K562 (cell line): ENCODE data around the gene HK1. TPM values are rescaled to one million over a fixed set of nuclear protein-coding genes. Genes with fewer than 3 reads are reported as not detected.
A peak's percentile ranks its signal among the peaks of the same experiment; 100 is the strongest.

Experiments
- BHLHE40 ChIP-seq: IDR thresholded peaks from 2 replicates; pipeline ENCODE4 v1.6.1; 2011; ENCODE audit warnings: low read length, improper control_type of control experiment
- CHD2 ChIP-seq: IDR thresholded peaks from 2 replicates; pipeline ENCODE4 v1.6.1; 2011; ENCODE audit warnings: low read depth, low read length
- DACH1 ChIP-seq: fragments of 450-650 bp; IDR thresholded peaks from 2 replicates; pipeline ENCODE4 v1.6.1; 2018; ENCODE audit not compliant: partially characterized antibody
- HMGN3 ChIP-seq: IDR thresholded peaks from 2 replicates; pipeline ENCODE4 v1.6.1; 2011; ENCODE audit warnings: borderline replicate concordance, low read depth, mild to moderate bottlenecking, mixed read lengths, low read length; ENCODE audit not compliant: insufficient read length; ENCODE audit errors: extremely low read depth
- ILF3 ChIP-seq: fragments of 450-650 bp; IDR thresholded peaks from 2 replicates; pipeline ENCODE4 v1.6.1; 2018; ENCODE audit warnings: antibody characterized with exemption, mild to moderate bottlenecking, moderate library complexity, borderline replicate concordance
- NFIC ChIP-seq: fragments of 450-650 bp; IDR thresholded peaks from 2 replicates; pipeline ENCODE4 v1.6.1; 2017; ENCODE audit warnings: mild to moderate bottlenecking, inconsistent platforms
- NFYB ChIP-seq: IDR thresholded peaks from 2 replicates; pipeline ENCODE4 v1.6.1; 2011; ENCODE audit warnings: mild to moderate bottlenecking, moderate library complexity; ENCODE audit not compliant: insufficient read length; ENCODE audit errors: extremely low read depth
- PTBP1 ChIP-seq: fragments of 200-400 bp; formaldehyde crosslinking; IDR thresholded peaks from 2 replicates; pipeline ENCODE4 v1.6.1; 2017; ENCODE audit warnings: low read depth, low read length
- TRIM24 ChIP-seq, 2 experiments: fragments of 450-650 bp; IDR thresholded peaks; 2 replicates each; pipeline ENCODE4 v1.6.1; 2016
- ZNF134 ChIP-seq: fragments of 250-450 bp; sonication (Bioruptor Pico); conservative IDR thresholded peaks from 2 replicates; pipeline ENCODE4 v1.4.0; 2020
- polyA plus RNA-seq, 8 experiments: library from polyadenylated mRNA; depleted of rRNA in 4 of 8; stranded (reverse) in 5 of 8; unstranded in 3 of 8; fragments of >200 nt; fragmentation: Nextera tagmentation in 2 of 8; fragmentation: Illumina TruSeq in 1 of 8; extraction: Ambion mirVana in 2 of 8; extraction: Trizol in 1 of 8; gene quantifications; 2 replicates each; pipeline versions ENCODE4 v1.2.1 to v1.2.3, GENCODE V29; 2011 to 2014; ENCODE audit warnings: inconsistent platforms in 1 of 8, missing spikeins in 1 of 8
- total RNA-seq, 7 experiments: library from RNA; depleted of rRNA in 6 of 7; stranded (reverse); fragments of >200 nt in 6 of 7; fragmentation: Illumina TruSeq in 2 of 7; extraction: Trizol in 2 of 7; gene quantifications; 2 replicates each; pipeline versions ENCODE4 v1.2.1 to v1.2.3, GENCODE V29; 2011 to 2021; ENCODE audit warnings: low replicate concordance in 1 of 7
- TF ChIP-seq, protein P1 (sequence below): fragments of 250-450 bp; sonication (Bioruptor Pico); IDR thresholded peaks from 2 replicates; pipeline ENCODE4 v1.4.0; 2020; ENCODE audit warnings: mild to moderate bottlenecking, moderate library complexity, borderline replicate concordance
- TF ChIP-seq, protein P2 (sequence below): sonication (generic); formaldehyde crosslinking; IDR thresholded peaks from 2 replicates; pipeline ENCODE4 v1.8.0; 2022; ENCODE audit warnings: missing genetic modification reagents, mild to moderate bottlenecking, borderline replicate concordance
- TF ChIP-seq, protein P3 (sequence below): fragments of 450-650 bp; formaldehyde crosslinking; IDR thresholded peaks from 2 replicates; pipeline ENCODE4 v1.4.0; 2022; ENCODE audit warnings: missing genetic modification characterization
- TF ChIP-seq, protein P4 (sequence below): fragments of 250-450 bp; sonication (Bioruptor Pico); IDR thresholded peaks from 2 replicates; pipeline ENCODE4 v1.8.0; 2021; ENCODE audit warnings: borderline replicate concordance, mild to moderate bottlenecking, moderate library complexity; ENCODE audit not compliant: poor library complexity, severe bottlenecking
- TF ChIP-seq, protein P5 (sequence below): fragments of 250-450 bp; sonication (Bioruptor Pico); IDR thresholded peaks from 2 replicates; pipeline ENCODE4 v1.6.1; 2021; ENCODE audit warnings: mild to moderate bottlenecking
- TF ChIP-seq, protein P6 (sequence below): fragments of 450-650 bp; formaldehyde crosslinking; IDR thresholded peaks from 2 replicates; pipeline ENCODE4 v1.4.0; 2020; ENCODE audit warnings: mild to moderate bottlenecking, mixed read lengths
- TF ChIP-seq, protein P7 (sequence below): fragments of 450-650 bp; IDR thresholded peaks from 2 replicates; pipeline ENCODE4 v1.6.1; 2016

The HK1 gene
- total and polyA plus RNA-seq, 9 of the 15 experiments (the other 6 are each of a cell fraction or from before 2014, with no cell fraction given): 29.2 to 444 (median 193) TPM

DNA sequence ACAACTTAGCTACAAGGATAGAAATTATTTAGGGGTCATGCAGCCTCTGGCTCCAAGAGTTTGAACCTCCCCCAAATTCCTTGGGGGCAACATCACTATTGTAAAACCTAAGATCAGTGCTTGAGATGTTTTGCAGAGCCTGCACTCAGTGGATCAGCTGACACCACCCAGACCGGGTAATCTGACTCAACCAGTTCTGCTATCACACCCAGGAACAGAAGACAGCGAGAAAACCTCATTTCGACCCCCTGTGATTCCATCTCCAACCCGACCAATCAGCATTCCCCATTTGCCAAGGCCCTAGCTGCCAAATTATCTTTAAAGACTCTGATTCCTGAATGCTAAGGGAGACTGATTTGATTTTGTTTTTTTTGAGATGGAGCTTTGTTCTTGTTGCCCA lies 133.2 kb downstream of the HK1 start (continued):
- peak; percentile 10 for TF ChIP-seq NFYB
- TF ChIP-seq, protein P1, sequence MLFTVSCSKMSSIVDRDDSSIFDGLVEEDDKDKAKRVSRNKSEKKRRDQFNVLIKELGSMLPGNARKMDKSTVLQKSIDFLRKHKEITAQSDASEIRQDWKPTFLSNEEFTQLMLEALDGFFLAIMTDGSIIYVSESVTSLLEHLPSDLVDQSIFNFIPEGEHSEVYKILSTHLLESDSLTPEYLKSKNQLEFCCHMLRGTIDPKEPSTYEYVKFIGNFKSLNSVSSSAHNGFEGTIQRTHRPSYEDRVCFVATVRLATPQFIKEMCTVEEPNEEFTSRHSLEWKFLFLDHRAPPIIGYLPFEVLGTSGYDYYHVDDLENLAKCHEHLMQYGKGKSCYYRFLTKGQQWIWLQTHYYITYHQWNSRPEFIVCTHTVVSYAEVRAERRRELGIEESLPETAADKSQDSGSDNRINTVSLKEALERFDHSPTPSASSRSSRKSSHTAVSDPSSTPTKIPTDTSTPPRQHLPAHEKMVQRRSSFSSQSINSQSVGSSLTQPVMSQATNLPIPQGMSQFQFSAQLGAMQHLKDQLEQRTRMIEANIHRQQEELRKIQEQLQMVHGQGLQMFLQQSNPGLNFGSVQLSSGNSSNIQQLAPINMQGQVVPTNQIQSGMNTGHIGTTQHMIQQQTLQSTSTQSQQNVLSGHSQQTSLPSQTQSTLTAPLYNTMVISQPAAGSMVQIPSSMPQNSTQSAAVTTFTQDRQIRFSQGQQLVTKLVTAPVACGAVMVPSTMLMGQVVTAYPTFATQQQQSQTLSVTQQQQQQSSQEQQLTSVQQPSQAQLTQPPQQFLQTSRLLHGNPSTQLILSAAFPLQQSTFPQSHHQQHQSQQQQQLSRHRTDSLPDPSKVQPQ (CRISPR knock-in tag): no peak
- TF ChIP-seq ILF3: no peak
- TF ChIP-seq BHLHE40: no peak
- TF ChIP-seq, protein P2, sequence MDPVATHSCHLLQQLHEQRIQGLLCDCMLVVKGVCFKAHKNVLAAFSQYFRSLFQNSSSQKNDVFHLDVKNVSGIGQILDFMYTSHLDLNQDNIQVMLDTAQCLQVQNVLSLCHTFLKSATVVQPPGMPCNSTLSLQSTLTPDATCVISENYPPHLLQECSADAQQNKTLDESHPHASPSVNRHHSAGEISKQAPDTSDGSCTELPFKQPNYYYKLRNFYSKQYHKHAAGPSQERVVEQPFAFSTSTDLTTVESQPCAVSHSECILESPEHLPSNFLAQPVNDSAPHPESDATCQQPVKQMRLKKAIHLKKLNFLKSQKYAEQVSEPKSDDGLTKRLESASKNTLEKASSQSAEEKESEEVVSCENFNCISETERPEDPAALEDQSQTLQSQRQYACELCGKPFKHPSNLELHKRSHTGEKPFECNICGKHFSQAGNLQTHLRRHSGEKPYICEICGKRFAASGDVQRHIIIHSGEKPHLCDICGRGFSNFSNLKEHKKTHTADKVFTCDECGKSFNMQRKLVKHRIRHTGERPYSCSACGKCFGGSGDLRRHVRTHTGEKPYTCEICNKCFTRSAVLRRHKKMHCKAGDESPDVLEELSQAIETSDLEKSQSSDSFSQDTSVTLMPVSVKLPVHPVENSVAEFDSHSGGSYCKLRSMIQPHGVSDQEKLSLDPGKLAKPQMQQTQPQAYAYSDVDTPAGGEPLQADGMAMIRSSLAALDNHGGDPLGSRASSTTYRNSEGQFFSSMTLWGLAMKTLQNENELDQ (CRISPR knock-in tag): no peak
- TF ChIP-seq HMGN3: no peak
- TF ChIP-seq TRIM24 (IDR thresholded peaks at IDR 0.05): no peak
- no peak for TF ChIP-seq NFIC
- TF ChIP-seq DACH1: peak; percentile 51
- TF ChIP-seq, protein P3, sequence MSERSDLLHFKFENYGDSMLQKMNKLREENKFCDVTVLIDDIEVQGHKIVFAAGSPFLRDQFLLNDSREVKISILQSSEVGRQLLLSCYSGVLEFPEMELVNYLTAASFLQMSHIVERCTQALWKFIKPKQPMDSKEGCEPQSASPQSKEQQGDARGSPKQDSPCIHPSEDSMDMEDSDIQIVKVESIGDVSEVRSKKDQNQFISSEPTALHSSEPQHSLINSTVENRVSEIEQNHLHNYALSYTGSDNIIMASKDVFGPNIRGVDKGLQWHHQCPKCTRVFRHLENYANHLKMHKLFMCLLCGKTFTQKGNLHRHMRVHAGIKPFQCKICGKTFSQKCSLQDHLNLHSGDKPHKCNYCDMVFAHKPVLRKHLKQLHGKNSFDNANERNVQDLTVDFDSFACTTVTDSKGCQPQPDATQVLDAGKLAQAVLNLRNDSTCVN (CRISPR knock-in tag): no peak
- TF ChIP-seq, protein P4, sequence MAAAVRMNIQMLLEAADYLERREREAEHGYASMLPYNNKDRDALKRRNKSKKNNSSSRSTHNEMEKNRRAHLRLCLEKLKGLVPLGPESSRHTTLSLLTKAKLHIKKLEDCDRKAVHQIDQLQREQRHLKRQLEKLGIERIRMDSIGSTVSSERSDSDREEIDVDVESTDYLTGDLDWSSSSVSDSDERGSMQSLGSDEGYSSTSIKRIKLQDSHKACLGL (CRISPR knock-in tag): no peak
- TF ChIP-seq, protein P5, sequence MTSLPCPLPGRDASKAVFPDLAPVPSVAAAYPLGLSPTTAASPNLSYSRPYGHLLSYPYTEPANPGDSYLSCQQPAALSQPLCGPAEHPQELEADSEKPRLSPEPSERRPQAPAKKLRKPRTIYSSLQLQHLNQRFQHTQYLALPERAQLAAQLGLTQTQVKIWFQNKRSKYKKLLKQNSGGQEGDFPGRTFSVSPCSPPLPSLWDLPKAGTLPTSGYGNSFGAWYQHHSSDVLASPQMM (CRISPR knock-in tag): no peak
- TF ChIP-seq, protein P6, sequence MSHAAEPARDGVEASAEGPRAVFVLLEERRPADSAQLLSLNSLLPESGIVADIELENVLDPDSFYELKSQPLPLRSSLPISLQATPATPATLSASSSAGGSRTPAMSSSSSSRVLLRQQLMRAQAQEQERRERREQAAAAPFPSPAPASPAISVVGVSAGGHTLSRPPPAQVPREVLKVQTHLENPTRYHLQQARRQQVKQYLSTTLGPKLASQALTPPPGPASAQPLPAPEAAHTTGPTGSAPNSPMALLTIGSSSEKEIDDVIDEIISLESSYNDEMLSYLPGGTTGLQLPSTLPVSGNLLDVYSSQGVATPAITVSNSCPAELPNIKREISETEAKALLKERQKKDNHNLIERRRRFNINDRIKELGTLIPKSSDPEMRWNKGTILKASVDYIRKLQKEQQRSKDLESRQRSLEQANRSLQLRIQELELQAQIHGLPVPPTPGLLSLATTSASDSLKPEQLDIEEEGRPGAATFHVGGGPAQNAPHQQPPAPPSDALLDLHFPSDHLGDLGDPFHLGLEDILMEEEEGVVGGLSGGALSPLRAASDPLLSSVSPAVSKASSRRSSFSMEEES: no peak
- no peak for TF ChIP-seq ZNF134
- TF ChIP-seq, protein P7, sequence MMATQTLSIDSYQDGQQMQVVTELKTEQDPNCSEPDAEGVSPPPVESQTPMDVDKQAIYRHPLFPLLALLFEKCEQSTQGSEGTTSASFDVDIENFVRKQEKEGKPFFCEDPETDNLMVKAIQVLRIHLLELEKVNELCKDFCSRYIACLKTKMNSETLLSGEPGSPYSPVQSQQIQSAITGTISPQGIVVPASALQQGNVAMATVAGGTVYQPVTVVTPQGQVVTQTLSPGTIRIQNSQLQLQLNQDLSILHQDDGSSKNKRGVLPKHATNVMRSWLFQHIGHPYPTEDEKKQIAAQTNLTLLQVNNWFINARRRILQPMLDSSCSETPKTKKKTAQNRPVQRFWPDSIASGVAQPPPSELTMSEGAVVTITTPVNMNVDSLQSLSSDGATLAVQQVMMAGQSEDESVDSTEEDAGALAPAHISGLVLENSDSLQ: 0 out of 2 replicates have a peak, but pooled peaks have one; percentile 13
- TF ChIP-seq CHD2: no peak
- no peak for TF ChIP-seq PTBP1
